HCT116 (cell line): ENCODE data around the gene STAP2. TPM values are rescaled to one million over a fixed set of nuclear protein-coding genes. Genes with fewer than 3 reads are reported as not detected.

Experiments
- CBX3 ChIP-seq: IDR thresholded peaks from 2 replicates; pipeline ENCODE4 v1.6.1; 2012; ENCODE audit warnings: low read depth
- CEBPB ChIP-seq: IDR thresholded peaks from 2 replicates; pipeline ENCODE4 v1.6.1; 2012; ENCODE audit warnings: low read depth
- CTCF ChIP-seq, 3 experiments: fragments of 200-600 bp in 1 of 3; sonication (generic) in 1 of 3; IDR thresholded peaks in 2 of 3; conservative IDR thresholded peaks in 1 of 3; 2 replicates each; pipeline ENCODE4 v1.5.1; 2012 to 2017; ENCODE audit warnings: low read depth in 2 of 3, low read length in 2 of 3, antibody characterized with exemption in 1 of 3, borderline replicate concordance in 1 of 3, control low read depth in 1 of 3, mild to moderate bottlenecking in 1 of 3, mixed read lengths in 1 of 3, mixed run types in 1 of 3, moderate library complexity in 1 of 3; ENCODE audit not compliant: insufficient read depth in 1 of 3
- EGR1 ChIP-seq: IDR thresholded peaks from 2 replicates; pipeline ENCODE4 v1.6.1; 2012; ENCODE audit warnings: low read depth
- FOSL1 ChIP-seq: IDR thresholded peaks from 2 replicates; pipeline ENCODE4 v1.6.1; 2012; ENCODE audit warnings: low read depth
- MAX ChIP-seq: IDR thresholded peaks from 2 replicates; pipeline ENCODE4 v1.6.1; 2012
- POLR2AphosphoS5 ChIP-seq: IDR thresholded peaks from 2 replicates; pipeline ENCODE4 v1.6.1; 2011; ENCODE audit warnings: mild to moderate bottlenecking, low read depth, low read length, moderate library complexity
- RAD21 ChIP-seq: IDR thresholded peaks from 2 replicates; pipeline ENCODE4 v1.6.1; 2012; ENCODE audit warnings: low read depth, mild to moderate bottlenecking
- SP1 ChIP-seq: IDR thresholded peaks from 2 replicates; pipeline ENCODE4 v1.6.1; 2012; ENCODE audit warnings: low read depth
- SRF ChIP-seq: IDR thresholded peaks from 2 replicates; pipeline ENCODE4 v1.6.1; 2012; ENCODE audit warnings: low read depth
- ZFX ChIP-seq: fragments of 450-650 bp; IDR thresholded peaks from 2 replicates; pipeline ENCODE4 v1.6.1; 2017
- ZNF274 ChIP-seq: fragments of 200-500 bp; sonication (Bioruptor generic); IDR thresholded peaks from 2 replicates; pipeline ENCODE4 v1.6.1; 2014; ENCODE audit warnings: mild to moderate bottlenecking, low read depth, low read length, inconsistent platforms
- total RNA-seq: library from RNA; stranded (reverse); gene quantifications from one replicate; pipeline ENCODE4 v1.2.1, GENCODE V29; 2021; ENCODE audit not compliant: unreplicated experiment
- TF ChIP-seq, protein P1 (sequence below): IDR thresholded peaks from 2 replicates; pipeline ENCODE4 v1.6.1; 2011; ENCODE audit warnings: mild to moderate bottlenecking, low read length, moderate library complexity; ENCODE audit not compliant: insufficient replicate concordance; ENCODE audit errors: extremely low read depth

Gene STAP2
- total RNA-seq, 1 experiment from 2014 or later = 2.1 TPM

DNA sequence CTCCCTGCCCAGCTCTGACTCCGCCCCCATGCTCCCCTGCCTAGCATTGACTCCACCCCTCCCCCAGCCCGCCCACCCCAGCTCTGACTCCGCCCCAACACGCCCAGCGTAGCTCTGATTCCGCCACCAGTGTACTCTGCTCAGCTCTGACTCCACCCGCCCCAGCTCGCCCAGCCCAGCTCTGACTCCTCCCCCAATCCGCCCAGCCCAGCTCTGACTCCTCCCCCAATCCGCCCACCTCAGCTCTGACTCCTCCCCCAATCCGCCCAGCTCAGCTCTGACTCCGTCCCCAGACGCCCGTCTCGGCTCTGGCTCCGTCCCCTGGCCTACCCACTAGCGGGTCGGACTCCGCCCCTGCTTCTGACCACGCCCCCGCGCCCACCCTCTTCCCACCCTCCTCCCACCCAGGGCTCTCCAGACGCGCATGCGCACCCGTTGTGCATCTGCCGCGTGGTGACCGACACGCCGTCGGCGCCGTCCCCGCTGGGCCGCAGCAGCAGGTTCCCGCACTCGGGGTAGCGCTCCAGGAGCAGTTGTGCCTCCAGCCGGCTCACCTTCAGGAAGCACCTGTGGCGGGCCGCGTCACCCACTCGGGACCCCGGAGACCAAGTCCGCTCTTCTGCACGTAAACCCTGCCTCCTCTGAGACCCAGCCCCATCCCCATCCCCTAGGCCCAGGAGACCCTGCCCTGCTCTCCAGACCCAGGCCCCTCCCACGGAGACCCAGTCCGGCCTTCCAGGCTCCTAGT, 10.2 kb downstream of the STAP2 start (continued):
- TF ChIP-seq, protein P1, sequence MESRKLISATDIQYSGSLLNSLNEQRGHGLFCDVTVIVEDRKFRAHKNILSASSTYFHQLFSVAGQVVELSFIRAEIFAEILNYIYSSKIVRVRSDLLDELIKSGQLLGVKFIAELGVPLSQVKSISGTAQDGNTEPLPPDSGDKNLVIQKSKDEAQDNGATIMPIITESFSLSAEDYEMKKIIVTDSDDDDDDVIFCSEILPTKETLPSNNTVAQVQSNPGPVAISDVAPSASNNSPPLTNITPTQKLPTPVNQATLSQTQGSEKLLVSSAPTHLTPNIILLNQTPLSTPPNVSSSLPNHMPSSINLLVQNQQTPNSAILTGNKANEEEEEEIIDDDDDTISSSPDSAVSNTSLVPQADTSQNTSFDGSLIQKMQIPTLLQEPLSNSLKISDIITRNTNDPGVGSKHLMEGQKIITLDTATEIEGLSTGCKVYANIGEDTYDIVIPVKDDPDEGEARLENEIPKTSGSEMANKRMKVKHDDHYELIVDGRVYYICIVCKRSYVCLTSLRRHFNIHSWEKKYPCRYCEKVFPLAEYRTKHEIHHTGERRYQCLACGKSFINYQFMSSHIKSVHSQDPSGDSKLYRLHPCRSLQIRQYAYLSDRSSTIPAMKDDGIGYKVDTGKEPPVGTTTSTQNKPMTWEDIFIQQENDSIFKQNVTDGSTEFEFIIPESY = no peak
- TF ChIP-seq SP1 (peak; percentile 98), CEBPB (no peak), CBX3 (no peak), ZNF274 (no peak), RAD21 (no peak), FOSL1 (no peak), POLR2AphosphoS5 (peak; percentile 83), MAX (peak; percentile 91), EGR1 (peak; percentile 68), SRF (no peak), CTCF (IDR thresholded peaks at IDR 0.05 in 2 of 3, conservative IDR thresholded peaks at IDR 0.05 in 1 of 3; ENCODE audit: borderline replicate concordance in 1 of 3, insufficient read depth in 1 of 3, low read depth in 2 of 3, low read length in 2 of 3) (no peak), ZFX (peak; percentile 73; the same call in 1 of the 2 replicates)
